ENCODE results near the gene TMEM87B.

TMEM87B gene

GRCh38 chr2:112141626-112142007 is 86.5 kb downstream of the TMEM87B start:
- no peaks in the 10 kb centered on the region for H3K36me3 ChIP-seq (ENCODE audit: control insufficient read depth, insufficient read depth, low read length)
- no peak for TF ChIP-seq CTCF (IDR thresholded peaks at IDR 0.05; ENCODE audit: insufficient read depth, low read length, poor library complexity, severe bottlenecking)
- no peak overlapping the region for H3K4me3 ChIP-seq (replicated peaks; ENCODE audit: low read depth, low read length)
- no peaks in the 10 kb centered on the region; the same call in 1 of the 2 replicates for H3K27me3 ChIP-seq (replicated peaks; ENCODE audit: control insufficient read depth, insufficient read depth, low read length)
- no peak for DNase-seq (ENCODE audit: extremely low read depth, insufficient read length)

- Histone ChIP-seq H3K36me3 (ENCODE audit: control insufficient read depth, insufficient read depth, low read length) (no peaks in the 10 kb centered on the region), H3K27me3 (replicated peaks; ENCODE audit: control insufficient read depth, insufficient read depth, low read length) (no peaks in the 10 kb centered on the region; the same call in 1 of the 2 replicates), H3K4me3 (replicated peaks; ENCODE audit: low read depth, low read length) (no peak overlapping the region)
- DNase-seq (ENCODE audit: extremely low read depth, insufficient read length), result no peak
- TF ChIP-seq CTCF (IDR thresholded peaks at IDR 0.05; ENCODE audit: insufficient read depth, low read length, poor library complexity, severe bottlenecking), result no peak
These were observed 87.5 kb downstream of the TMEM87B start for GRCh38 chr2:112142525-112143078.

- TF ChIP-seq CTCF (IDR thresholded peaks at IDR 0.05; ENCODE audit: insufficient read depth, low read length, poor library complexity, severe bottlenecking), result no peak
- DNase-seq (ENCODE audit: extremely low read depth, insufficient read length), result no peak
- no peak overlapping the region for H3K4me3 ChIP-seq (replicated peaks; ENCODE audit: low read depth, low read length)
- no peaks in the 10 kb centered on the region for H3K36me3 ChIP-seq (ENCODE audit: control insufficient read depth, insufficient read depth, low read length)
- no peaks in the 10 kb centered on the region; the same call in 1 of the 2 replicates for H3K27me3 ChIP-seq (replicated peaks; ENCODE audit: control insufficient read depth, insufficient read depth, low read length)
These were observed 88.1 kb downstream of the TMEM87B start for GRCh38 chr2:112143150-112143549.

- H3K27me3 ChIP-seq (replicated peaks; ENCODE audit: control insufficient read depth, insufficient read depth, low read length), result no peaks in the 10 kb centered on the region; the same call in 1 of the 2 replicates
These were observed 89.9 kb downstream of the TMEM87B start for GRCh38 chr2:112144966-112145365.

GRCh38 chr2:112147382-112148168 is 92.5 kb downstream of the TMEM87B start:
- no peak overlapping the region for H3K4me3 ChIP-seq (replicated peaks; ENCODE audit: low read depth, low read length)
- no peaks in the 10 kb centered on the region for H3K27me3 ChIP-seq (replicated peaks; ENCODE audit: control insufficient read depth, insufficient read depth, low read length)
- no peaks in the 10 kb centered on the region for H3K36me3 ChIP-seq (ENCODE audit: control insufficient read depth, insufficient read depth, low read length)
- no peak for TF ChIP-seq CTCF (IDR thresholded peaks at IDR 0.05; ENCODE audit: insufficient read depth, low read length, poor library complexity, severe bottlenecking)
- DNase-seq (ENCODE audit: extremely low read depth, insufficient read length), result no peak

More at GRCh38 chr2:112144966-112145365, 89.9 kb downstream of the TMEM87B start:
- Histone ChIP-seq H3K36me3 (ENCODE audit: control insufficient read depth, insufficient read depth, low read length) (no peaks in the 10 kb centered on the region), H3K4me3 (replicated peaks; ENCODE audit: low read depth, low read length) (no peak overlapping the region)
- TF ChIP-seq CTCF (IDR thresholded peaks at IDR 0.05; ENCODE audit: insufficient read depth, low read length, poor library complexity, severe bottlenecking), result no peak
- no peak for DNase-seq (ENCODE audit: extremely low read depth, insufficient read length)
